Fibroblast of lung (primary cell): Measurements from ENCODE around the gene ANKRD13B. TPM values are rescaled to one million over a fixed set of nuclear protein-coding genes. Genes with fewer than 3 reads are reported as not detected.

Experiments used
- DNase-seq, 2 donors: peaks; one replicate each; pipeline versions ENCODE4 v3.0.0 to v3.0.0-alpha.2; 2010; ENCODE audit warnings: low read depth in 2 of 2
- H2AFZ ChIP-seq: 2 replicates; pipeline ENCODE4 v1.5.1; 2012; ENCODE audit warnings: low read length, control low read depth, inconsistent platforms
- H3K27ac ChIP-seq: 2 replicates; pipeline ENCODE4 v1.5.1; 2011; ENCODE audit warnings: low read length, control low read depth; ENCODE audit not compliant: insufficient read depth
- H3K27me3 ChIP-seq: 2 replicates; pipeline ENCODE4 v1.5.1; 2011; ENCODE audit warnings: mild to moderate bottlenecking, low read length; ENCODE audit not compliant: control insufficient read depth, insufficient read depth
- H3K36me3 ChIP-seq: 2 replicates; pipeline ENCODE4 v1.5.1; 2011; ENCODE audit warnings: low read length; ENCODE audit not compliant: control insufficient read depth, insufficient read depth
- H3K4me1 ChIP-seq: 2 replicates; pipeline ENCODE4 v1.5.1; 2011; ENCODE audit warnings: low read length; ENCODE audit not compliant: control insufficient read depth, insufficient read depth; ENCODE audit errors: extremely low read depth
- H3K4me2 ChIP-seq: 2 replicates; pipeline ENCODE4 v1.5.1; 2011; ENCODE audit warnings: low read length, control low read depth; ENCODE audit not compliant: insufficient read depth; ENCODE audit errors: extremely low read depth
- H3K4me3 ChIP-seq, 4 experiments: fragments of 200-600 bp in 1 of 4; sonication (generic) in 1 of 4; replicated peaks in 1 of 4; 2 replicates each; pipeline ENCODE4 v1.5.1; 2011 to 2016; ENCODE audit warnings: low read length in 4 of 4, low read depth in 3 of 4, mild to moderate bottlenecking in 3 of 4, control low read depth in 2 of 4, inconsistent platforms in 1 of 4, mixed read lengths in 1 of 4; ENCODE audit not compliant: insufficient read depth in 1 of 4; ENCODE audit errors: control extremely low read depth in 1 of 4
- H3K79me2 ChIP-seq: 2 replicates; pipeline ENCODE4 v1.5.1; 2012; ENCODE audit warnings: mild to moderate bottlenecking, low read length, inconsistent platforms; ENCODE audit not compliant: control insufficient read depth, insufficient read depth
- H3K9ac ChIP-seq: 2 replicates; pipeline ENCODE4 v1.5.1; 2011; ENCODE audit warnings: mild to moderate bottlenecking, low read length, control low read depth; ENCODE audit not compliant: insufficient read depth
- H3K9me3 ChIP-seq: 2 replicates; pipeline ENCODE4 v1.5.1; 2012; ENCODE audit warnings: low read depth, low read length; ENCODE audit not compliant: control insufficient read depth, insufficient read depth
- H4K20me1 ChIP-seq: 2 replicates; pipeline ENCODE4 v1.5.1; 2011; ENCODE audit warnings: low read length; ENCODE audit not compliant: control insufficient read depth, insufficient read depth; ENCODE audit errors: extremely low read depth
- CTCF ChIP-seq, 2 donors: IDR thresholded peaks in 1 of 2; conservative IDR thresholded peaks in 1 of 2; 1 replicate in 1 of 2; 2 replicates in 1 of 2; pipeline ENCODE4 v1.5.1; 2011 to 2012; ENCODE audit warnings: low read length in 2 of 2, control low read depth in 1 of 2, inconsistent platforms in 1 of 2, low read depth in 1 of 2, mild to moderate bottlenecking in 1 of 2
- EZH2 ChIP-seq: IDR thresholded peaks from 2 replicates; pipeline ENCODE4 v1.5.1; 2012; ENCODE audit warnings: low read length, control low read depth, mild to moderate bottlenecking; ENCODE audit errors: missing control alignments
- polyA plus RNA-seq, 2 donors: library from polyadenylated mRNA; depleted of rRNA in 1 of 2; stranded (reverse) in 1 of 2; unstranded in 1 of 2; fragments of >200 nt; gene quantifications; 2 replicates each; pipeline ENCODE4 v1.2.1, GENCODE V29; 2011 to 2012; ENCODE audit warnings: missing spikeins in 1 of 2
- total RNA-seq: library from RNA; depleted of rRNA; stranded (reverse); fragments of >200 nt; gene quantifications from 2 replicates; pipeline ENCODE4 v1.2.1, GENCODE V29; 2014

ANKRD13B gene
- total and polyA plus RNA-seq, 2 donors (not counting 1 experiment from before 2014, with no cell fraction given), result 1.4 to 6.3 TPM

GRCh38 chr17:29562615-29563014, 30.3 kb upstream of the ANKRD13B start:
- Histone ChIP-seq H3K4me1 (no peaks in the 10 kb centered on the region), H3K79me2 (no peaks in the 10 kb centered on the region), H2AFZ (no peak overlapping the region), H3K27me3 (no peaks in the 10 kb centered on the region), H3K9ac (no peak overlapping the region), H3K4me2 (no peak overlapping the region), H3K36me3 (peaks cover 2% of the 10 kb centered on the region), H4K20me1 (no peaks in the 10 kb centered on the region), H3K27ac (no peak overlapping the region), H3K4me3 (no peak overlapping the region), H3K9me3 (no peaks in the 10 kb centered on the region)
- no peak for TF ChIP-seq CTCF (conservative IDR thresholded peaks at IDR 0.05 in 1 of 2, IDR thresholded peaks at IDR 0.05 in 1 of 2; ENCODE audit: low read depth in 1 of 2, low read length in 2 of 2)
- TF ChIP-seq EZH2, result no peak
- no peak for DNase-seq

- no peak overlapping the region for H2AFZ ChIP-seq
- no peaks in the 10 kb centered on the region for H3K27me3 ChIP-seq
- H3K9me3 ChIP-seq, result no peaks in the 10 kb centered on the region
- TF ChIP-seq CTCF (conservative IDR thresholded peaks at IDR 0.05 in 1 of 2, IDR thresholded peaks at IDR 0.05 in 1 of 2; ENCODE audit: low read depth in 1 of 2, low read length in 2 of 2) (no peak), EZH2 (no peak)
- H3K4me3 ChIP-seq, result no peak overlapping the region
- no peak overlapping the region for H3K27ac ChIP-seq
- H4K20me1 ChIP-seq, result no peaks in the 10 kb centered on the region
- no peaks in the 10 kb centered on the region for H3K4me1 ChIP-seq
- no peaks in the 10 kb centered on the region for H3K79me2 ChIP-seq
- peaks cover 2% of the 10 kb centered on the region for H3K36me3 ChIP-seq
- DNase-seq, result no peak
- no peak overlapping the region for H3K9ac ChIP-seq
- no peak overlapping the region for H3K4me2 ChIP-seq
These were observed 29.1 kb upstream of the ANKRD13B start for GRCh38 chr17:29563816-29564215.

GRCh38 chr17:29565643-29566472, 27.1 kb upstream of the ANKRD13B start:
- no peaks in the 10 kb centered on the region for H3K27me3 ChIP-seq
- H3K36me3 ChIP-seq, result peaks cover 2% of the 10 kb centered on the region
- TF ChIP-seq CTCF (conservative IDR thresholded peaks at IDR 0.05 in 1 of 2, IDR thresholded peaks at IDR 0.05 in 1 of 2; ENCODE audit: low read depth in 1 of 2, low read length in 2 of 2) (no peak), EZH2 (no peak)
- no peaks in the 10 kb centered on the region for H3K9me3 ChIP-seq
- DNase-seq, result no peak
- H3K4me1 ChIP-seq, result peaks cover 4% of the 10 kb centered on the region
- peak overlapping the region; percentile 60 for H3K4me2 ChIP-seq
- H3K79me2 ChIP-seq, result no peaks in the 10 kb centered on the region
- H3K27ac ChIP-seq, result no peak overlapping the region
- H2AFZ ChIP-seq, result no peak overlapping the region
- H3K9ac ChIP-seq, result no peak overlapping the region
- H3K4me3 ChIP-seq, result peak overlapping the region; percentile 1 to 59 (median 32)
- no peaks in the 10 kb centered on the region for H4K20me1 ChIP-seq
